ENCODE results near the gene PLB1.

GRCh38 chr2:28617502-28618184 lies 121.8 kb downstream of the PLB1 start:
- TF ChIP-seq CTCF (IDR thresholded peaks at IDR 0.05; ENCODE audit: poor library complexity) (no peak), EZH2 (IDR thresholded peaks at IDR 0.05; ENCODE audit: borderline replicate concordance) (no peak), EZH2phosphoT487 (IDR thresholded peaks at IDR 0.05; ENCODE audit: low read depth, severe bottlenecking, unreplicated experiment) (no peak)
